Subcutaneous adipose tissue (tissue), 4 donors: ENCODE results near the gene FBXL20. TPM values are rescaled to one million over a fixed set of nuclear protein-coding genes. Genes with fewer than 3 reads are reported as not detected.

Experiments
- CTCF ChIP-seq: fragments of 450-650 bp; IDR thresholded peaks from one replicate; pipeline ENCODE4 v1.5.1; 2016; ENCODE audit warnings: low read depth, mild to moderate bottlenecking, control low read depth, antibody characterized with exemption, moderate library complexity
- total RNA-seq, 4 donors: library from RNA; depleted of rRNA; stranded (reverse); fragments of >200 nt; gene quantifications; one replicate each; pipeline ENCODE4 v1.1.0, GENCODE V29; 2016

The FBXL20 gene
- total RNA-seq, 4 donors from 2014 or later = 20.2 to 29.8 (median 25.6) TPM

- no peak for TF ChIP-seq CTCF
Measured at GRCh38 chr17:39357488-39357887, 43.9 kb downstream of the FBXL20 start.

- TF ChIP-seq CTCF = no peak
Measured at GRCh38 chr17:39352986-39353385, 48.4 kb downstream of the FBXL20 start.

GRCh38 chr17:39352511-39352910 is 48.9 kb downstream of the FBXL20 start:
- TF ChIP-seq CTCF = no peak

DNA sequence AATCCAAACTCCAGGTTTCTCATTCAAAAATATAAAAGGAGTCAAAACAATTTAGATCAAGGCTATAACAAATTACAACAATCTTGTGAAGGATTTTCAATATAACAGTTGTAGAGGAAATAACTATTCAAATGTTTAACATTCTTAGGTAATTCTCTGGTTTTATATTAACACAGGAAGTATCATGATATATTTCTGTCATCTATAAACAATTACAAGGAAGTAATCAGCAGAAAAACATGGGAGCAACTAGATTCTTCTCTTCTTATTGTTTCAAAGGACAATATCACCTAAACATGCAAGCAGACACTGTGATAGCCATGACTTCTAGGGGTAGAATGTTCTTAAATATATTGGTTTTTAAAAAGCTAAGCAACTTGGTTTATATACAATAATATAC is 49.9 kb downstream of the FBXL20 start:
- TF ChIP-seq CTCF = no peak

DNA sequence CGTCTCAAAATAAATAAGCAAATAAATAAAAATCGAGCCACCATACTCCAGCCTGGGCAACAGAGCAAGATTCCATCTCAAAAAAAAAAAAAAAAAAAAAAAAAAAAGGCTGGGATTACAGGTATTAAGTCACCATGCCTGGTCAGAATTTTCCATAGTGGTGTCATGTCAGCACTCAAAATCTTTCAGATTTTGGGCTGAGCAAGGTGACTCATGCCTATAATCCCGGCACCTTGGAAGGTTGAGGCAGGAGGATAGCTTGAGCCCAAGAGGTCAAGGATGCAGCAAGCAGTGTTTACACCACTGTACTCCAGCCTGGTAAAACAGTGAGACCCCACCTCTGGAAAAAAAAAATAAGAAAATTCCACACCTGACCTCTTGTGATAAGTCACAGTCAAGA is 52.2 kb downstream of the FBXL20 start:
- no peak for TF ChIP-seq CTCF

GRCh38 chr17:39341541-39341940 is 59.9 kb downstream of the FBXL20 start:
- no peak for TF ChIP-seq CTCF

- TF ChIP-seq CTCF = no peak
Measured at GRCh38 chr17:39340731-39341130, 60.7 kb downstream of the FBXL20 start.
